ENCODE results near the gene RBM10. TPM values are rescaled to one million over a fixed set of nuclear protein-coding genes. Genes with fewer than 3 reads are reported as not detected.

RBM10 gene
- total and polyA plus RNA-seq, 2 of the 13 experiments (the other 11 are each of a cell fraction or from before 2014, with no cell fraction given), result 15.9 to 43.1 TPM

- TF ChIP-seq SUZ12 (IDR thresholded peaks at IDR 0.05; ENCODE audit: low read depth, low read length) (peak; percentile 55), ZNF775 (CRISPR knock-in tag; IDR thresholded peaks at IDR 0.05; ENCODE audit: borderline replicate concordance) (no peak), KLF11 (CRISPR knock-in tag; IDR thresholded peaks at IDR 0.05) (0 out of 2 replicates have a peak, but pooled peaks have one; percentile 11), MXI1 (IDR thresholded peaks at IDR 0.05; ENCODE audit: borderline replicate concordance, low read depth, low read length) (peak; percentile 77; the same call in 1 of the 3 replicates), UBTF (CRISPR knock-in tag; IDR thresholded peaks at IDR 0.05) (peak; percentile 52; the same call in 1 of the 2 replicates), TBP (CRISPR knock-in tag; IDR thresholded peaks at IDR 0.05) (0 out of 2 replicates have a peak, but pooled peaks have one; percentile 36), YEATS2 (CRISPR knock-in tag; IDR thresholded peaks at IDR 0.05; ENCODE audit: borderline replicate concordance) (peak; percentile 20; the same call in 1 of the 2 replicates), ATF7 (IDR thresholded peaks at IDR 0.05) (peak; percentile 29; the same call in 1 of the 2 replicates), ATF7 (CRISPR knock-in tag; IDR thresholded peaks at IDR 0.05) (no peak), XRCC5 (optimal IDR thresholded peaks at IDR 0.05; ENCODE audit: low read length) (peak; percentile 68), GABPA (IDR thresholded peaks at IDR 0.05; ENCODE audit: low read depth, low read length) (no peak), GABPA (CRISPR knock-in tag; IDR thresholded peaks at IDR 0.05; ENCODE audit: low read depth) (peak; percentile 65), HMGXB3 (CRISPR knock-in tag; IDR thresholded peaks at IDR 0.05; ENCODE audit: borderline replicate concordance) (0 out of 2 replicates have a peak, but pooled peaks have one; percentile 49), NFYC (CRISPR knock-in tag; IDR thresholded peaks at IDR 0.05) (no peak), ZFX (CRISPR knock-in tag; IDR thresholded peaks at IDR 0.05; ENCODE audit: low read depth) (peak; percentile 59; the same call in 1 of the 2 replicates), FOXO4 (CRISPR knock-in tag; conservative IDR thresholded peaks at IDR 0.05) (no peak), ZEB1 (IDR thresholded peaks at IDR 0.05; ENCODE audit: insufficient replicate concordance, low read depth) (no peak), ZNF317 (CRISPR knock-in tag; IDR thresholded peaks at IDR 0.05) (no peak), ZNF629 (CRISPR knock-in tag; conservative IDR thresholded peaks at IDR 0.05) (peak; percentile 93), ASH2L (IDR thresholded peaks at IDR 0.05; ENCODE audit: insufficient read length, low read depth, low read length) (no peak)
Observed at GRCh38 chrX:47190445-47191269, 45.6 kb downstream of the RBM10 start (continued).

Measured in HepG2 (cell line).